Ectodermal cell (in vitro differentiated cells): ENCODE measurements around the gene KRTAP1-3.
"Not testable (repeated sequence)": the region's sequence is repeated elsewhere in the genome, so short reads cannot be mapped to it uniquely, and the experiment has no call there.

Experiments
- H3K27ac ChIP-seq: 2 replicates; pipeline ENCODE4 v1.7.0; 2013; ENCODE audit warnings: mild to moderate bottlenecking, low read depth, low read length; ENCODE audit not compliant: insufficient read depth, poor library complexity, severe bottlenecking
- H3K27me3 ChIP-seq: 2 replicates; pipeline ENCODE4 v1.7.0; 2013; ENCODE audit warnings: mild to moderate bottlenecking, low read length; ENCODE audit not compliant: insufficient read depth, control insufficient read depth, poor library complexity, severe bottlenecking
- H3K36me3 ChIP-seq: one replicate; pipeline ENCODE4 v1.7.0; 2013; ENCODE audit warnings: low read length; ENCODE audit not compliant: control insufficient read depth, insufficient read depth
- H3K4me1 ChIP-seq: one replicate; pipeline ENCODE4 v1.7.0; 2013; ENCODE audit warnings: low read length; ENCODE audit not compliant: control insufficient read depth, insufficient read depth
- H3K4me3 ChIP-seq: 2 replicates; pipeline ENCODE4 v1.7.0; 2013; ENCODE audit warnings: low read depth, low read length, control low read depth; ENCODE audit not compliant: insufficient read depth
- H3K9me3 ChIP-seq: 2 replicates; pipeline ENCODE4 v1.7.0; 2013; ENCODE audit warnings: mild to moderate bottlenecking, low read length, moderate library complexity; ENCODE audit not compliant: control insufficient read depth
- WGBS, 2 experiments: methylation state at CpG; one replicate each; pipeline ENCODE4 v1.1.7; 2013; ENCODE audit warnings: missing lambda C conversion rate in 2 of 2; 5-methylcytosine and 5-hydroxymethylcytosine counted together

The KRTAP1-3 gene

GRCh38 chr17:41065829-41066624, 31.4 kb upstream of the KRTAP1-3 start, which contains the start of gene KRTAP2-4:
Gene KRTAP2-4 (minus strand): TSS chr17:41065879. CDS start chr17:41065845, 34 bp downstream.
- WGBS, 2 experiments, result 94 to 97% methylated on average over 6 of the region's 6 CpGs
- no peaks in the 10 kb centered on the region for H3K4me1 ChIP-seq
- no peak within 1 kb of the TSS for H3K4me3 ChIP-seq
- H3K27ac ChIP-seq, result no peak within 1 kb of the TSS
- H3K9me3 ChIP-seq, result no peaks in the 10 kb centered on the region
- no peaks in the 10 kb centered on the region for H3K27me3 ChIP-seq
- no peaks in the 10 kb centered on the region for H3K36me3 ChIP-seq

GRCh38 chr17:41065016-41065689, 30.5 kb upstream of the KRTAP1-3 start:
- not testable (repeated sequence) for H3K4me1 ChIP-seq, H3K27ac ChIP-seq, H3K4me3 ChIP-seq, H3K9me3 ChIP-seq, H3K36me3 ChIP-seq, H3K27me3 ChIP-seq
- WGBS, 2 experiments, result 84 to 88% methylated on average over 4 to 5 of the region's 16 CpGs

- no peaks in the 10 kb centered on the region for H3K4me1 ChIP-seq
- H3K9me3 ChIP-seq, result no peaks in the 10 kb centered on the region
- WGBS, 2 experiments, result 92% methylated on average over 1 of the region's 1 CpG; no CpG with 5 or more reads in 1 of the 2 experiments
- H3K36me3 ChIP-seq, result no peaks in the 10 kb centered on the region
- no peak overlapping the region for H3K27ac ChIP-seq
- H3K27me3 ChIP-seq, result no peaks in the 10 kb centered on the region
- no peak overlapping the region for H3K4me3 ChIP-seq
Observed at GRCh38 chr17:41064301-41064700, 29.6 kb upstream of the KRTAP1-3 start.

- Histone ChIP-seq H3K4me3 (no peak overlapping the region), H3K27ac (no peak overlapping the region), H3K9me3 (no peaks in the 10 kb centered on the region), H3K27me3 (no peaks in the 10 kb centered on the region), H3K4me1 (no peaks in the 10 kb centered on the region), H3K36me3 (no peaks in the 10 kb centered on the region)
- WGBS, 2 experiments, result 94 to 95% methylated on average over 2 to 4 of the region's 4 CpGs
Observed at GRCh38 chr17:41063449-41063848, 28.8 kb upstream of the KRTAP1-3 start.

- WGBS, 2 experiments, result 85 to 91% methylated on average over 1 of the region's 1 CpG
- H3K4me1 ChIP-seq, result no peaks in the 10 kb centered on the region
- H3K27me3 ChIP-seq, result no peaks in the 10 kb centered on the region
- no peaks in the 10 kb centered on the region for H3K9me3 ChIP-seq
- no peak overlapping the region for H3K4me3 ChIP-seq
- H3K27ac ChIP-seq, result no peak overlapping the region
- H3K36me3 ChIP-seq, result no peaks in the 10 kb centered on the region
Observed at GRCh38 chr17:41061964-41062363, 27.3 kb upstream of the KRTAP1-3 start.

GRCh38 chr17:41060052-41060604, 25.5 kb upstream of the KRTAP1-3 start, which contains the start of gene KRTAP2-3:
Gene KRTAP2-3 (minus strand): TSS chr17:41060114. CDS start chr17:41060050, 64 bp downstream.
- Histone ChIP-seq H3K4me3 (no peak within 1 kb of the TSS), H3K36me3 (no peaks in the 10 kb centered on the region), H3K27ac (no peak within 1 kb of the TSS), H3K27me3 (no peaks in the 10 kb centered on the region), H3K9me3 (no peaks in the 10 kb centered on the region), H3K4me1 (no peaks in the 10 kb centered on the region)
- 89 to 91% methylated on average over 6 of the region's 6 CpGs for WGBS, 2 experiments

GRCh38 chr17:41059276-41060051, 24.8 kb upstream of the KRTAP1-3 start:
- H3K4me3 ChIP-seq, H3K27me3 ChIP-seq, H3K9me3 ChIP-seq, H3K27ac ChIP-seq, H3K36me3 ChIP-seq, H3K4me1 ChIP-seq: not testable (repeated sequence)
- 79 to 85% methylated on average over 10 to 11 of the region's 31 CpGs for WGBS, 2 experiments

- Histone ChIP-seq H3K27ac (no peak overlapping the region), H3K36me3 (no peaks in the 10 kb centered on the region), H3K27me3 (no peaks in the 10 kb centered on the region), H3K4me1 (no peaks in the 10 kb centered on the region), H3K9me3 (no peaks in the 10 kb centered on the region), H3K4me3 (no peak overlapping the region)
- 86 to 95% methylated on average over 2 to 5 of the region's 5 CpGs for WGBS, 2 experiments
Observed at GRCh38 chr17:41058741-41059140, 24.1 kb upstream of the KRTAP1-3 start.

- no peaks in the 10 kb centered on the region for H3K4me1 ChIP-seq
- no peak overlapping the region for H3K27ac ChIP-seq
- no peaks in the 10 kb centered on the region for H3K36me3 ChIP-seq
- no peak overlapping the region for H3K4me3 ChIP-seq
- 100% methylated on average over 1 of the region's 1 CpG; no CpG with 5 or more reads in 1 of the 2 experiments for WGBS, 2 experiments
- H3K27me3 ChIP-seq, result no peaks in the 10 kb centered on the region
- H3K9me3 ChIP-seq, result no peaks in the 10 kb centered on the region
Observed at GRCh38 chr17:41057547-41057946, 22.9 kb upstream of the KRTAP1-3 start.
